GM21423 (cell line): ENCODE measurements around the gene PIP5K1C.
"Not testable (repeated sequence)": the region's sequence is repeated elsewhere in the genome, so short reads cannot be mapped to it uniquely, and the experiment has no call there.

Experiments used
- ATAC-seq: cut with Tn5 transposase; IDR thresholded peaks from one replicate; pipeline ENCODE4 v1.9.1; 2021; ENCODE audit warnings: mild to moderate bottlenecking, moderate library complexity; ENCODE audit not compliant: unreplicated experiment

The PIP5K1C gene

DNA sequence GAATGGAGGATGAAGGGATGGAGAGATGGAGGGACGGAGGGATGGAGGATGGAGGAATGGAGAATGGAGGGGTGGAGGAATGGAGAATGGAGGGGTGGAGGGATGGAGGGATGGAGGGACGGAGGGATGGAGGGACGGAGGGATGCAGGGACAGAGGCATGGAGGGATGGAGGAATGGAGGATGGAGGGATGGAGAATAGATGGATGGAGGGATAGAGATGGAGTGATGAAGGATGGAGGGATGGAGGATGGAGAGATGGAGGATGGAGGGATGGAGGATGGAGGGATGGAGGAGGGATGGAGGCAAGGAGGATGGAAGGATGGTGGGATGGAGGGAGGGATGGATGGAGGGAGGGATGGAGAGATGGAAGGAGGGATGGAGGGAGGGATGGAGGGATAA, 22.1 kb downstream of the PIP5K1C start:
- ATAC-seq = no peak

- ATAC-seq = no peak
Observed at GRCh38 chr19:3674784-3675543, 25.3 kb downstream of the PIP5K1C start.

GRCh38 chr19:3673506-3674439, 26.5 kb downstream of the PIP5K1C start:
- no peak for ATAC-seq

DNA sequence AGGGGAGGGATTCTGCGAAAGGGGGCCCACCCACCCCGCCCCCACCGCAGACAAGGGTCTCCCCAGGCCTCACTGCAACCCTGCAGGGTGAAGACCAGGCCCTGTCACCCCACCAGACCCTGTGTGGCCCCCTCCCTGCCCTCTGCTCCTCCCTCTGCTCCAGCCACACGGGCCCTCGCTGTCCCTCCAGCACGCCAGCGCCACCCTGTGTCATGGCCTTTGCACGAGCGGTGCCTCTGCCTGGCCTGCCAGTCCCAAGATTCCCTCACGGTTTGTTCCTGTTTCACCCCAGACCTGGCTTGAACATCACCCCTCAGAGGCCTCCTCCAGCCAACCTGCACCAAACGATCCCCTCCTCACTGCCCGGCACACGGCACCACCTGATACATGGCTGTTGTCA, 27.3 kb downstream of the PIP5K1C start:
- ATAC-seq = no peak

GRCh38 chr19:3672575-3672948, 27.7 kb downstream of the PIP5K1C start:
- ATAC-seq = no peak

GRCh38 chr19:3671680-3672574, 28.3 kb downstream of the PIP5K1C start:
- no peak for ATAC-seq

DNA sequence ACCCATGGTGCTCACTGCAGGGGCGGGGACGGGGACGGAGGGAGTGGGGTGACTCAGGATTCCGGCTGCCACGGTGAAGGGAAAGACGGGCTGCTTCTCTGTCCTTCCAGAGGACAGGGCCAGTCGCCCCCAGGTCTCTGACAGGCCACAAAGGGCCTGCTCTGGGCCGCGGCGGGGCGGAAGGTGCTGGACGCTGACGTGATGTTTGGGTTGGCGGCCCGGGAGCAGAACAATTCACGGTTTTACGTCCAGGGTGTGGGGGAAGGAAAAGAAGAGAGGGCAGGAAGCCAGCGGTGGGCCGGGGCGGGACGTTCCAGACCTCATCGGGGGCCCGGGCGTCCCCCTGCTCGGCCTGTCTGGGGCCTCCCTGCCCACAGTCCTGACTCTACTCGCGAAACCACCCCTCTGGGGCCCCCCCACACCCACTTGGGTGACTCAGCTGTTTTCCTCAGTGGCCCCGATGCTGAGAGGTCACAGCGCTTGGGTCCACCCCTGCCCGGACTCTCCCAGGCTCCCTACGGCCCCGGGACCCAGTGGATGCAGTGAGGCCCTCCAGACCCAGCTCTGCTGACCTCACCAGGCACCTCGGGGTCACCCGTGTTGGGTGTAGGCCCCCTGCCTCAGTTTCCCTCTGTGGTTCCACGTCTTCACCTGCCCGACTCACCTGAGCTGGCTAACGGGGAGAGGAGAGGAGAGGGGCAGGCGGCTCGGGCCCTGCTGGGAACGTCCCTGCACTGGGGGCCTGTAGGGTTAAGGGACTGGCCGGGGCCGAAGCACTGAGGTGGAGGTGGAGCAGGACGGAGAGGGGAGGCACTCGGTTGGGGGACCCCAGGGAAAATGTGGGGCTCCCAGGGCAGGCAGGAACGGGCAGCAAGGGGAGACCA, 29.2 kb downstream of the PIP5K1C start:
- no peak for ATAC-seq

DNA sequence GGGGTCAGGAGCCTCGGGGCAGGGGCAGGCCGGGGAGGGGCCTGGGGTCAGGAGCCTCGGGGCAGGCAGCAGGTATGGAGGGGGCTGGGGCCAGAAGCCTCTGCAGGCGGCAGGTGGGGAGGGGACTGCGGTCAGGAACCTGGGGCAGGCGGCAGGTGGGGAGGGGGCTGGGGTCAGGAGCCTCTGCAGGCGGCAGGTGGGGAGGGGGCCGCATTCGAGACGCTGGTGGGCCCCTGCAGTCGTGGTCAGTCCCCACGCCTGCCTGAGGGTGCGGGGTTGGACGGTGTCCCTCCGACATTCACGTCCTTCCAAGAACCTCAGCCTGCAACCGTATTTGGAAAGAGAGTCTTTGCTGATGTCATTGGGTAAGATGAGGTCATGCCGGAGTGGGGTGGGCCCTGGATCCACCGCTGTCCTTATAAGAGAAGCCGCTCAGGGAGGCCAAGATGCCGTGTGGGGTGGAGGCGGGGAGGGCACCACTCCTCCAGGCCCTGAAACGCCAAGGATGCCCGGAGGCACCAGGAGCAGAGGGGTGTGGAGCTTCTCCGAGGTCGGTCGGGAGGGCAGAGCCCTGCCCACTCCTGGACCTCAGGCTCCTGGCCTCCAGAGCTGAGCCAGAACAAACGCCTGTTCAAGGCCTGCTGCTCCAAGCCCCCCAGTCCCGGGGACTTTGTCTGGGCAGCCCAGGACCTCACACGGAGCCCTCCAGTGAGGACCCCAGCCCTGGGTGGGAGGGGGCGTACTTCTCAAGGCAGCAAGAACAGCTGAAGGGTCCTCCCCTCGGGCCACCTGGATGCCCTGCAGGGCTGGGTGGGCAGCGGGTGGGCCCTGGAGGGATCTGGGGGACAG, 30.1 kb downstream of the PIP5K1C start:
- no peak for ATAC-seq

- no peak for ATAC-seq
Observed at GRCh38 chr19:3669082-3669946, 31.0 kb downstream of the PIP5K1C start.

- ATAC-seq = no peak
Observed at GRCh38 chr19:3668331-3669081, 31.8 kb downstream of the PIP5K1C start.

DNA sequence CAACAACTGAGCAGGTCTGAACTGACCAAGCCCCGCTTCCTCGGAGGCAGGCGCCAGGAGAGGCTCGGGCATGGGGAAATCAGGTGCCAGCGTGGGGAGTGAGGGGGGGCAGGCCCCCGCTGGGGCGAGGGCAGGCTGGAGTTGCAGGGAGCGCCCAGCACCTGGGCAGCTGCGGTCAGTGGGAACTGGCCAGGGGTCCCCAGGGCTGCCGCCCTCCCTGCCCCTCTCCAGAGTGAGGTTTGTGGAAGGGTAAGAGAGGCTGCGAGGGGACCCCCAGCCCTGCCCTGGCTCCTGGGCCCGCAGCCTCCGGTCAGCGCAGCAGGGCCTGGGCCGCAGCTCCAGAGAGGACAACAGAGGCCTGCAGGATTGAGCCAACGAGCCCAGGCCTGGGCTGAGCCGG, 32.5 kb downstream of the PIP5K1C start:
- no peak for ATAC-seq

DNA sequence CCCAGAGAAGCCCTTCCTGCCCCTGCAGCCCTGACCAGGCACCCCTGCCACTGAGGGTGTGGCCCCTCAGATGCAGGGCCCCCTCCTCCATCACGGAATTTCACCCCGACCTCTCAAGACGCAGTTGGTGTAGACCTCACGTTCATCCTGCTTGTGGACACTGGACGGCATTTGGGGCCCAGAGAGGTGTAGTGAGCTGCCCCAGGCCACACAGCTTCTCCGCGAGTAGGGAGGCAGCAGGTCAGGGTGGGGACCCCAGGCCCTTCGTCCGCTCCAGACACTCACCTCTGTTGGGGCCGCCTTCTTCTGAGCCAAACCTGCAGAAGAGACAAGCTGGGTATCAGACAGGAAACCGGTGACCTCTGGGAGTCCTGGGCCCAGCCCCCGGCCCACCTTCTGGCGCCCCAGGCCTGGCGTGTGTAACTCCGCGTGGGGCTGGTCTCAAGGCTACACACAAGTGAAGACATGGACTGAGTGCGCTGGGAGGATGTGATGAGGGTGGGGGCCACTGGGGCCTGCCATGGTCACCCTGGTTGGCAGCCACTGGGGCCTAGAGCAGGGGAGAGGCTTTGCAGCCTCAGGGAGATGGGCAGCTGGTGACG, 33.1 kb downstream of the PIP5K1C start:
- ATAC-seq = no peak

DNA sequence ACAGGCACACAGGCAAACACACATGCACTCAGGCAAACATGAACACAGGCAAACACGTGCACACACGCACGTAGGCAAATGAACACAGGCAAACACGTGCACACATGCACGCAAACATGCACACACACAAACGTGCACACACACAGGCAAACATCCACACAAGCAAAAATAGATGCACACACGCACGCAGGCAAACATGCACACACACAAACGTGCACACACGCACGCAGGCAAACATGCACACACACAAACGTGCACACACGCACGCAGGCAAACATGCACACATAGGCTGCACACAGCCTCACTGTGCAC, 33.8 kb downstream of the PIP5K1C start:
- not testable (repeated sequence) for ATAC-seq

- no peak for ATAC-seq
Observed at GRCh38 chr19:3665681-3666544, 34.4 kb downstream of the PIP5K1C start.

DNA sequence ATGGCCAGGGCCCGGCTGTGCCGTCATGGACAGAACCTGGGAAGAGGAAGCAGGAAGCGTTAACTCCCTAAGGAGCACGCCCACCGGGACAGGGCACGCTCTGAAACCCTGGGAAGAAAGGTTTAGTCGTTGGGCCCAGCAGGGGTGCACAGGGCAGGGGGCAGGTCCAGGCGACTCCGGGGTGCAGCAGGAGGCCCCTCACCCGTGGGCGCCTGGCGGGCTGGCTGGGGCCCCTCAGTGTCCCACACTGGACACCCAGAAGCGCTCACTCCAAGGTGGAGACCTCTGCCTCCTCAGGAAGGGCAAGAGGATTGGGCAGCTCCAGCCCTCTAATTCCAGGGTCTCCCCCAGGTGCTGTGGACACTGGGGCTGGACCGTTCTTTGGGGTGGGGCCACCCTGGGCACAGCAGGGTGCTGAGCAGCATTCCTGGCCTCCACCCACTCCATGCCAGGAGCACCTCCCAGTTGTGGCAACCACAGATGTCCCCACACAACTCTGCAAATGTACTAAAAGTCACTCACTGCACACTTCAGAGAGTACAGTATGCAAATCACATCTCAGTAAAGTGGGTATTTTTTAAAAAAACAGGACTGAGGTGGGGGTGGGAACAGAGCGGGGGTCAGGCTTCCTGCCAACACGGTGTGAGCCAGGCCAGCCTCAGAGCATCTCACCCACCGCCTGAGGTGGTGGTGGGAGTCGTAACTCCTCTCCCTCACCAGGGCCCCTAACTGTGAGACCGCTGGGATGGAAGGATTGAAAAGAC, 35.2 kb downstream of the PIP5K1C start:
- ATAC-seq = no peak

- no peak for ATAC-seq
Observed at GRCh38 chr19:3663838-3664237, 36.4 kb downstream of the PIP5K1C start.
